Measurements from ENCODE around the gene CD209. TPM values are rescaled to one million over a fixed set of nuclear protein-coding genes. Genes with fewer than 3 reads are reported as not detected.

The CD209 gene
- total RNA-seq, 2 donors from 2014 or later: 6.8 to 14.2 TPM

DNA sequence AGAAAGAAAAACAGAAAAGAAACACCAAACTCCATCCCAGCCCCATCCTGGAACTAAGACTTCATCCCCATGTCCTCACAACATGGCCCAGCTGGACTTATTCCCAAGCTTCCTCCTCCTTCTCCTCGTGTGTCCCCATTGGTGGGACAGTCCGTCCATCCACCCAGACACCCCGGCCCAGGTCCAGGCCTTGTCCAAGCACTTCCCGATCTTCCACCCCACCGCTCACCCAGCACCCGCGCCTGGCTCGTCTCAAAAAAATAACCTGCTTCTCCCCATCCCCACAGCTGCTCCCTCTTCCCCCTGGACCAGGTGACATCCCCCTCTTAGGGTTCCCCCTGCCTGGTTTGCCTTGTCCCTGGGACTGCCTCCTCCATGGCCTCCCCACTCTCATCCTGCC lies 44.0 kb downstream of the CD209 start:
- Histone ChIP-seq H3K27ac (no peak overlapping the region), H3K4me3 (no peak overlapping the region), H3K27me3 (replicated peaks; ENCODE audit: insufficient read depth) (no peaks in the 10 kb centered on the region), H3K4me1 (ENCODE audit: control insufficient read depth in 1 of 2, low read depth in 2 of 2) (no peaks in the 10 kb centered on the region), H3K9me3 (no peaks in the 10 kb centered on the region), H3K36me3 (no peaks in the 10 kb centered on the region)
- TF ChIP-seq, protein P1, sequence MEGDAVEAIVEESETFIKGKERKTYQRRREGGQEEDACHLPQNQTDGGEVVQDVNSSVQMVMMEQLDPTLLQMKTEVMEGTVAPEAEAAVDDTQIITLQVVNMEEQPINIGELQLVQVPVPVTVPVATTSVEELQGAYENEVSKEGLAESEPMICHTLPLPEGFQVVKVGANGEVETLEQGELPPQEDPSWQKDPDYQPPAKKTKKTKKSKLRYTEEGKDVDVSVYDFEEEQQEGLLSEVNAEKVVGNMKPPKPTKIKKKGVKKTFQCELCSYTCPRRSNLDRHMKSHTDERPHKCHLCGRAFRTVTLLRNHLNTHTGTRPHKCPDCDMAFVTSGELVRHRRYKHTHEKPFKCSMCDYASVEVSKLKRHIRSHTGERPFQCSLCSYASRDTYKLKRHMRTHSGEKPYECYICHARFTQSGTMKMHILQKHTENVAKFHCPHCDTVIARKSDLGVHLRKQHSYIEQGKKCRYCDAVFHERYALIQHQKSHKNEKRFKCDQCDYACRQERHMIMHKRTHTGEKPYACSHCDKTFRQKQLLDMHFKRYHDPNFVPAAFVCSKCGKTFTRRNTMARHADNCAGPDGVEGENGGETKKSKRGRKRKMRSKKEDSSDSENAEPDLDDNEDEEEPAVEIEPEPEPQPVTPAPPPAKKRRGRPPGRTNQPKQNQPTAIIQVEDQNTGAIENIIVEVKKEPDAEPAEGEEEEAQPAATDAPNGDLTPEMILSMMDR (IDR thresholded peaks at IDR 0.05): no peak
- DNase-seq (ENCODE audit: low spot score) (no peak), ATAC-seq (ENCODE audit: insufficient number of reproducible peaks, low FRiP score, low read depth) (no peak)

DNA sequence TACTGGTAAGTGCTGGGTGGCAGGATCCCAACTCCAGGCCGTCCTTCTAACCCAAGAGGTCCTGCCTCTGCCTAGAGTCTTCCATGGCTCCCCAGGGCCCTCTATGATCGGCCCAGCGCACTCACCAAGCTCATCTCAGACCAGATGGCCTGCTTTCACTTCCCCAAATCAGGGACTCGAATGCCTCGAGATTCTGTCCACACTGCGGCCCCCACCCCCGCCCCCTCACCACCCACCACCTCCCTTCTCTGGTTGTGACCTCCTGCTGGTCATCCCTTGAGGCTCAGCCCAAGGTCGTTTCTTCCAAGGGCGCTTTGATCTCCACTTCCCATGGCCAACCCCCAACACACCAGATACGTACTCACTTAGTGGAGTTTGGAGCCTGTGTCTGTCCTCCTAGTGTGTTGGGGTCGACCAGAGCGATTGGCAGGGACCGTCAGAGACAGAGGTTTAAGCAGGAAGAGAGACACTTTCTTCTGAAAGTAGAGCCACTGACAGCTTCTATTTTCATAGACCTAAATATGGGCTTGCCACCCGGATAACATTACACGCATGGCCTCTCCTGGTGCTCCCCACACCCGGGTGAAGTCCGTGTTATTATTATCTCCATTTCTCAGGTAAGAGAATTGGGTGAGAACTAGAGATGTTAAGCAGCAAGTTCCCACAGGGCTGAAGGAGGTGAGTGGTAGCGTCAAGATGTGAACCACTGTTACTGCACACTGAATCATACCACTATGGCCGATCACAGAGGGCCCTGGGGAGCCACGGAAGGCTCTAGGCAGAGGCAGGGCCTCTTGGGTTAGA lies 45.5 kb downstream of the CD209 start, which contains the start of gene FCER2:
Gene FCER2, minus strand, starts transcription at position 478 of the 804 bp plus-strand sequence. CDS start 2,371 bp downstream, outside the sequence.
- Histone ChIP-seq H3K36me3 (no peaks in the 10 kb centered on the region), H3K4me1 (ENCODE audit: control insufficient read depth in 1 of 2, low read depth in 2 of 2) (no peaks in the 10 kb centered on the region), H3K4me3 (no peak within 1 kb of the TSS), H3K27me3 (replicated peaks; ENCODE audit: insufficient read depth) (no peaks in the 10 kb centered on the region), H3K9me3 (no peaks in the 10 kb centered on the region), H3K27ac (no peak within 1 kb of the TSS)
- ATAC-seq (ENCODE audit: insufficient number of reproducible peaks, low FRiP score, low read depth): no peak
- TF ChIP-seq, protein P1 (IDR thresholded peaks at IDR 0.05): no peak
- no peak for DNase-seq (ENCODE audit: low spot score)

DNA sequence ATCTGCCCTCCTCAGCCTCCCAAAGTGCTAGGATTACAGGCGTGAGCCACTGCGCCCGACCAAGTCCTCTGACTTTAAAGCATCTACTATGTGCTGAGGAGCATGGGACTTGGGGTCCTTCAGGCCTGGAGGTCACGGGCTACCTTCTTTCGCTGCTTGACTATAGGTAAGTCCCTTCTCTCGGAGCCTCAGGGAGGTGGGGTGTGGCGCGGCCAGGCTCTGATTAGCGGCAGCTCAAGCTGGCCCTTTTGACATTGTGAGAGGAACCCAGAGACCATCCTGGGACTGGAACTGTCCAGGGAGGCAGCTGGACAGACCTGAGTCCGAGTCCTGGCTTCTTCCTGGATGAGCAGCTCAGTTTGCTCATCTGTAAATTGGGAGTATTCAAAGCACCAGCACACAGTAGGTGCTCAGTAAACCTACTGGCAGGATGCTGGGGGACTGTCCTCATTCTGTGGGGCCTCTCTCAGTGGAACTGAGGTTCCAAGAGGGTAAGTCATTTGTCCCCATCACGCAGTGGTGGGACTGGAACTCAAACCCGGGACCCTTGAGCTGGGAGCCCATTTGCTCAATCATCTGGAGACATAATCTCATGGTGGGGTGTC lies 46.2 kb downstream of the CD209 start:
- no peak for ATAC-seq (ENCODE audit: insufficient number of reproducible peaks, low FRiP score, low read depth)
- Histone ChIP-seq H3K27me3 (replicated peaks; ENCODE audit: insufficient read depth) (no peaks in the 10 kb centered on the region), H3K4me1 (ENCODE audit: control insufficient read depth in 1 of 2, low read depth in 2 of 2) (no peaks in the 10 kb centered on the region), H3K36me3 (no peaks in the 10 kb centered on the region), H3K9me3 (no peaks in the 10 kb centered on the region), H3K4me3 (no peak overlapping the region), H3K27ac (no peak overlapping the region)
- DNase-seq (ENCODE audit: low spot score): no peak
- TF ChIP-seq, protein P1 (IDR thresholded peaks at IDR 0.05): no peak

DNA sequence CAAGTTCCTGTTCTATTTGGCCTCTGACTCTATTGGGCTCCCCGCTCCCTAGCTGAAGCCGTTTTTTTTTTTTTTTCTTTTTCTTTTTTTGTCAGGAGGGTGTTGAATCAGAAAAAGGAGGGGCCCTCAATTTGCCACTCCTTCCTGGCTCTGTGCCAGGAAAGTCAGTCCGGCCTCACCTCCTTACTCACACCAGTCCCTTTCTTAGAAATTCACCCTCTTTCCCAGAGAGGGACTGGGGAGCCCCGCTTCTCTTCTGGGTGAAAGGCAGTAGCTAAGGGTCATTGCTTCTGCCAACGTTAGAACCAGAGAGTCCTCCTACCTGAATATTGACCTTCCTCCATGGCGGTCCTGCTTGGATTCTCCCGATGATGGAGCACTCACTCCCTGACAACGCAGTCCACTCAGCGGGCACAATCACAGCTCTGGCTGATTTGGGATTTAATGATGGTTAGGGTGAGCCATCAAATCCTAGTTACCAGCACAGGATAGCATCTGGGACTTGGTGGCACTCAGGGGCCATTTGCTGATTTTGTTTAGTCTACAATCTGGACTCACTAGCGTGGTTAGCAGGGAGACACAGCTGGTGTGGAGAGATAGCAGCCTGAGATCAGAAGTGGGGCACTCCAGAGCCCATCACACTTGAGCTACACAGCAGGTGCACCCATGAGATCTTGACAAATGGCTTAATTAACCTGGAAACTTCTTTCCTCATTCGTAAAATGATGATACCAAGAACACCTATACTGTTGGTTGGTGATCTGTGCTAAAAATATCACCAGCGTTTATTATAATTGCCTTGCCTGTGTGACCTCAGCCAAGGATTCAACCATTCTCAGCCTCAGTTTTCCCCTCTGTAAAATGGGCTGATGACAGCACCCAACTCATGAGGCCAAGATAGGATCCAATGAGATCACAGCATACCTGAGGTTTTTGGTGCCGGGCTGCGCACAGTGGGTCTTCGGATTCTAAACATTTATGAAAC lies 47.6 kb downstream of the CD209 start:
- no peak for DNase-seq (ENCODE audit: low spot score)
- H3K9me3 ChIP-seq: no peaks in the 10 kb centered on the region
- no peak overlapping the region for H3K4me3 ChIP-seq
- no peaks in the 10 kb centered on the region for H3K27me3 ChIP-seq (replicated peaks; ENCODE audit: insufficient read depth)
- no peaks in the 10 kb centered on the region for H3K36me3 ChIP-seq
- H3K27ac ChIP-seq: no peak overlapping the region
- TF ChIP-seq, protein P1 (IDR thresholded peaks at IDR 0.05): no peak
- ATAC-seq (ENCODE audit: insufficient number of reproducible peaks, low FRiP score, low read depth): no peak
- H3K4me1 ChIP-seq (ENCODE audit: control insufficient read depth in 1 of 2, low read depth in 2 of 2): no peaks in the 10 kb centered on the region
